Activated CD4-positive, CD25-positive, alpha-beta regulatory T cell (primary cell): ENCODE measurements around the gene CYBB.

Source experiments
- DNase-seq, 4 experiments: peaks; one replicate each; lab custom pipeline; 2025; lab: John Stamatoyannopoulos, UW

The CYBB gene

GRCh38 chrX:37786624-37787422, 7.0 kb downstream of the CYBB start:
- no peak for DNase-seq

GRCh38 chrX:37787423-37787869, 7.6 kb downstream of the CYBB start:
- DNase-seq, result no peak

GRCh38 chrX:37796310-37796709, 16.5 kb downstream of the CYBB start:
- no peak for DNase-seq

DNA sequence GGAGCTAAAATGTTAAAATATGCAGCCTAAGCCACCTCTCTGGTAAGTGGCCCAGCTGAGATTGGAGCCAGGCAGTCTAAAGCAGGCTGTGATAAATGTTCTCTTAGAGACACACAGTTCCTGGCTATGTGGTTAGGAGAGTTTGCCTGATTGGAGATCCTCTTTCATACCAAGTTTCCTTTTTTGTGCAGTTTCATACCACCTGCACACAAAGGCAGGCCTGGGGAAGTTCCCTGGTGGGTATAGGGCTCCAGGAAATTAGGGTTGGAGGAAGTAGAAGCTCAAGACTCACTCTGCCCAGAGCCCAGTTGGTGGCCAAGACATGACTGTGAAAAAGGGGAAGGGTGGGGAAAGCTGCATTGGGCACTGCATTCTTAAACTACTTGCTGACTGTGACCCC, 16.9 kb downstream of the CYBB start:
- no peak for DNase-seq

DNA sequence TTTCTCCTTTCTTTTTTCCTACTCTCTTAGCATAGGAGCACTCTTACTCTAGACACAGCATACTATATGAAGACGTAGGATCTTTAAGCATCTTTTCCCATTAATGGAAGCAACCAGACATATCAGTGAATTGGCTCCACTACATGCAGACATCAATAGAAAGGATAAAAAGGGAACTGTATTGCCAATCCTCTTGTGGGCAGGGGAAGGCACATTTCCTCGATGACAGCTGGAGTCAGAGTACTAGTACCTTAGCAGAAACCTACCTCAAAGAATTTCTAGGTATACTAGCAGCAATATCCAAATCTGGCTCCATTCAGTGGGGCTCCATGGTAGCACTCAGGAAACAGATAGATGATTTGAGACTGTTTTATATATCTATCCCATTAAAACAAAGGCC, 20.1 kb downstream of the CYBB start:
- no peak for DNase-seq

- no peak for DNase-seq
Measured at GRCh38 chrX:37800717-37801116, 20.9 kb downstream of the CYBB start.

- DNase-seq, result no peak
Measured at GRCh38 chrX:37802028-37802427, 22.2 kb downstream of the CYBB start.

DNA sequence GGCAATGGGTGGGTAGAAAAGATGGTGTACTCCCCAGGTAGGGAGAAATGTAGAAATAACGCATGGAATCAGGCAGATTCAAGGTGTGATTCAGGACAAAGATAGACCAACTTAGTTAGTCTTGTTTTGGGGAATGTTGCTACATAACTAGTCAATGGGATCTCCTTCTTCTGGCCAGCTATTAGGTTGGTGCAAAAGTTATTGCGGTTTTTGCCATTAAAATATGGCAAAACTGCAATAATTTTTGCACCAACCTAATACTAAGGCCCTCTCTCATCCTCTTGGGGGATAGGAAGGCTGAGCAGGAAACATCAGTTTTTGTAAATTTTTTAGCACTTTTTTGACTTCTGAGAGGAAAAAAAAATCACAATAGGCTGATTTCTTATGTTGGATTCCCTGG, 23.2 kb downstream of the CYBB start:
- no peak for DNase-seq

- DNase-seq, result no peak
Measured at GRCh38 chrX:37809970-37810369, 30.1 kb downstream of the CYBB start.

DNA sequence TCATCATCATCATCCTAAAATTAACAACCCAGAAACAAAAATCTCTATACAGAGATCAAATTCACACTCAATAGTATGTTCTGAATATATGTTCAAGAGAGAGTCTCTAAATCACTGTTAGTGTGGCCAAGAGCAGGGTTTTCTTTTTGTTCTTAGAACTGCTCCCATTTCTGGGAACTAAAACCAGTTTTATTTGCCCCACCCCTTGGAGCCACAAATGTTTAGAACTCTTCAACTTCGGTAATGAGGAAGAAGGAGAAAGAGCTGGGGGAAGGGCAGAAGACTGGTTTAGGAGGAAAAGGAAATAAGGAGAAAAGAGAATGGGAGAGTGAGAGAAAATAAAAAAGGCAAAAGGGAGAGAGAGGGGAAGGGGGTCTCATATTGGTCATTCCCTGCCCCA, 32.3 kb downstream of the CYBB start:
- DNase-seq, result no peak

DNA sequence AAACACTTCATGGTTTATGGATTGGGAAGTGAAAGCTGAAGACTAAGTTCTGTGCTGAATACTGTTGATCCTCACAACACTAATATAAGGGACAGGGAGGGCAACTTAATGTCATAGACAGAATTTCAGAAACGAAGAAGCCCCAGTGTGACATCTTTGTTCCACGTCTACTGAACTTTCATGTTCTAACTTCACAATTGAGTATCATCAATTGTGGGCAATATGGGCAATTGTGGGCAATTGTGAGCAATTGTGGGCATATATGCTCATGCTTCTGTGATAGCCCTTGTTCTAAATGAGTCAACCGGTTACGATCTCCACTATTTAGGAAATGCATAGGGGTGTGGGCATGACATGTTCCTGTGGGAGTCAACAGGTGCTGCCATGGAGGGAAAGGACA, 33.7 kb downstream of the CYBB start:
- no peak for DNase-seq

DNA sequence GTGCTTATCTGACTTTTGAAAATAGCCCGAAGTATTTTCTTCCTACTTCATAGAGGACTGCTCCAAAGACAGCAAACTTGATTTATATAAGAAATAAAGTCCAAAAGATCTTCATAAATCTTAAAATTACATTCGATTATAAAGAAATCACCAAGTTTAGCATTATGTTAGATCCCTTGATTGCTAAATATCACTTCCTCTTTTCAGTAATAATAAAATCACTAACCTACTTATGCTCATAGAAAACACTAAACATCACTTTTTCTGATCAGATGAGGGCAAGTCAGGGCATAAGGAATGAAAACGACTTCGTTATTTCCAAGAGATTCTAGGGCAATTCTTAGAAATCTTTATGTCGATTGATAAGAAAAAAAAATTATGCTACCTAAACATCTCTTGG, 35.5 kb downstream of the CYBB start:
- no peak for DNase-seq

- DNase-seq, result no peak
Measured at GRCh38 chrX:37816766-37817165, 36.9 kb downstream of the CYBB start.

GRCh38 chrX:37817176-37817575, 37.3 kb downstream of the CYBB start:
- DNase-seq, result no peak

DNA sequence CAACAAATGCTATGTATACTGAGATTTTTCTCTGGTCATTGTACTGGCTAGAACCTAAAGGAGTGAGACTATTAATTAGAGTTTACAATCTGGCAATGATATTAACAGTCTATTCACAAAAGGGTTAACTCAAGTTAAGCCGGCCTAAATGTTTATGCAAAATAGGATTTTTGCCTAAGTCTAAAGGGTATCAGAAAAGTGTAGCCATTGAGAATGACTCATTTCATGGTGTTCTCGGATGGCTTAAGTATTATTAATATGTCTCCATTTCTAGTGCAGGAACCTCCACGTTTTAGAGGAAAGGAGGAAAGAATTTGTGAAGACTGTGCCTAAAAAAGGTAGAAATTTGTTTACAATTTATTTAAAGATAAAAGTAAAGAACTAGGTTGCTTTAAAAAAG, 37.7 kb downstream of the CYBB start:
- no peak for DNase-seq

GRCh38 chrX:37818031-37818430, 38.2 kb downstream of the CYBB start:
- no peak for DNase-seq

DNA sequence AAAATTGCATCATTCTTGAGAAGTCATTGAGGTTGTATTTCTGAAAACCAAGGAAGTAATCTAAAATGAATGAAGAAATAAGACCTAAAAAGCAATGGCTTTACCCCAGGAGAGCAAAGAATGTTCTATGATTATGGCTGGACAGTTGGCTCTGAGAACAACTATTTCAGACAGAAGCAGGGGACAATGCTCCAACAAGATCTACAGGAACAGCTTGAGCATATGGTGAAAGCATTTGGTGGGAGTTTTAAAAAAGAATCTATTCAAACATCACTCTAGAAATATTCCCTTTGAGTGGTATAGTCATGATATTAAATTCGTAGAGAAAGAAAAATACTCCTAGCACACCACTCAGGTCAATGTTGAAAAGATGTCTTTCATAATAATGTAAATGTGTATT, 40.8 kb downstream of the CYBB start:
- DNase-seq, result no peak

DNA sequence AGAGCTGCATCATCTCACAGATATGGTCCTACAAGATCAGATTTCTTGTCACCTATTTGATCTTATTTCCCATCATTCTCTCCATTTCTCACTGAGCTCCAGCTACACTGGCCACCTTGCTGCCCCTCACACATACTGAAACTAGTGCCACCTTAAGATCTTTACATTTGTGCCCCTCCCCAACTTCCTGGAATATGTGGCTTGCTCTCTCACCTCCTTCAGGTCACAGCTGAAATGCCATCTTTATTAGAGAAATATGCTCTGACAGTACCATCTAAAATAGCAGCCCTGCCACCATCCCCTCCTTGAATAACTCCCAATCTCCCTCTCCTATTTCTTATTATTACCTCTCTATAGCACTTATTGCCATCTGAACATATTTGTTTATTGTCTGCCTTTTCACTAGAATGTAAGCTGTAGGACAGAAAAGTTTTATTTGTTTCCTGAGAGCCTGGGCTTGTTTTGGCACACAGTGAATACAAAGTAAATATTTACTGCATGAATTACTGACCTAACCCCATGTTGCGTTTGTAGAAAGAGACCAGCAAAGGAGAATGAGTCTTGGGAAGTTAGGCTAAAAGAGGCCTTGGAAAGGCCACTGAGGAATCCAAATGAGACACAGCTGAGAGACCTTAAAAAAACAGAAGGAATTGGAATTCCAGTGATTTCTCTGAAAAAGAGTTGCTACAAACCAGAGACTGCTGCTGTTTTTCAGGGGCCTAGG, 44.8 kb downstream of the CYBB start:
- no peak for DNase-seq

- peak; percentile 1 to 24 (median 10) for DNase-seq
Measured at GRCh38 chrX:37825215-37825842, 45.5 kb downstream of the CYBB start.

- no peak for DNase-seq
Measured at GRCh38 chrX:37829721-37830120, 49.9 kb downstream of the CYBB start.

- no peak for DNase-seq
Measured at GRCh38 chrX:37830371-37830770, 50.5 kb downstream of the CYBB start.

- no peak for DNase-seq
Measured at GRCh38 chrX:37834937-37835336, 55.1 kb downstream of the CYBB start.

DNA sequence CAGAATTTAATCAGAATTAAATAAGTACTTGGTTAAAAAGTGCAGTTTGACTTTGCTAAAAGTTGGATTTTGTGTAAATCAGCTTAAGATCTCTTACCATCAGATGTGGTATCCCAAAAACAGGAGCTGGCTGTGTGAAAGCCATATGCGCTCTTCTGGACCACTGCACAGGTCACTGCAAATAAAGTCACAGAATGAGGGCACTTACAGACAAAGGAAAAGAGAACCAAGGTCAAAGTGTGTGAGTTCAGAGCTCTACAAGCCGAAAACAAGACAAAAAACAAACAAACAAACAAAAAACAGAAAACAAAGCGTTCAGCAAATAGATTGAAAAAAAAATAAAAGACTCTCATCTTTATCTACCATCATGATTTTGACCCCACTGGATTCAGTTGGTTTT, 61.1 kb downstream of the CYBB start:
- no peak for DNase-seq
